ENCODE results near the gene NRXN3.

GRCh38 chr14:79178719-79179118 lies 1008.5 kb downstream of the NRXN3 start:
- no peak for TF ChIP-seq POLR2A (IDR thresholded peaks at IDR 0.05)
- no peak for TF ChIP-seq CTCF (IDR thresholded peaks at IDR 0.05 in 4 of 5, conservative IDR thresholded peaks at IDR 0.05 in 1 of 5)
